Activated T-cell treated with anti-CD3 and anti-CD28 coated beads for 24 hours (primary cell): ENCODE data around the gene NDUFA5.
"Not testable (repeated sequence)": the region's sequence is repeated elsewhere in the genome, so short reads cannot be mapped to it uniquely, and the experiment has no call there.

ENCODE experiments used
- DNase-seq: peaks from one replicate; pipeline ENCODE4 v3.0.0-alpha.2; 2020; ENCODE audit warnings: low read depth

NDUFA5 gene

DNA sequence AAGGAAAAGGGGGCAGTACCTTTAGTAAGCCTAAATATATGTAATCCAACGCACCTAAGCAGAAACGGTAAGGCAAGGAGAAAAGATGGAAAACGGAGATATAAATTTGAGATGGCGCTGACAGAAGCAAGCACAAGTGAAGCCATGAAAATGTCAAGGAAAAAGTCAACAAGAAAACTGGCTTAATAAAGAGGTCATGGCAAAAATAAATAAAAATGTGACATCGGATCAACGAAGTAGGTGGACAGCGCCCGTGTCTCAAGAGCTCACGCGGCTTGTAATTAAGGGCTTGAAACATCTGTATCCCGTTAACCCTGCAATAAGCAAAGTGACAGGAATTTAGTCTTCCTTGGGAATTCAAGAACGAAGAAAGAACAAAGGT is 611 bp downstream of the NDUFA5 start:
- no peak for DNase-seq

DNA sequence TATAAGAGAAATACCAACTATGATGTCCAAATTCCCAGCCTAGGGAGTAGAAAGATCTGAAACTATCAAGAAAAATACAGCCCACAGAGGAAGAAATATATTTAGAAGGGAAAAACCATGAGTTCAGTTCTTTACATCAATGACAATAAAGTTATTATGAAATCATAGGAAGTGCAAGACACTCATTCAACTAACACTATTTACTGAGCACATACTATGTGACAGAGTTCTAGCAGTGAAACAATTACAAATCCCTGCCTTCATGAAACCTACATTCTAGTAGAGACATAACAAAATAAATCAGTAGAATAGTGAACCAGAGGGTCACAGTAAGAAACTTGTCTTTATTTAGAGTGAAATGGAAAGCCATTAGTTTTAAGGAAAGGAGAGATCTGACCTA is 2.1 kb downstream of the NDUFA5 start:
- DNase-seq = no peak

DNA sequence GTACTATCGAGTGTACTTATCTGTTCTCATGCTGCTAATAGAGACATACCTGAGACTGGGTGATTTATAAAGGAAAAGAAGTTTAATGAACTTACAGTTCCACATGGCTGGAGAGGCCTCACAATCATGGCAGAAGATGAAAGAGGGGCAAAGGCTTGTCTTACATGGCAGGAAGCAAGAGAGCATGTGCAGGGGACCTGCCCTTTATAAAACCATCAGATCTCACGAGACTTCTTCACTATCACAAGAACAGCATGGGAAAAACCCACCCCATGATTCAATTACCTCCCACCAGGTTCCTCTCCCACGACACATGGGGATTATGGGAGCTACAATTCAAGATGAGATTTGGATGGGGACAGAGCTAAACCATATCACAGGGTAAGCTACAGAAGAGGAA is 4.5 kb downstream of the NDUFA5 start:
- no peak for DNase-seq

DNA sequence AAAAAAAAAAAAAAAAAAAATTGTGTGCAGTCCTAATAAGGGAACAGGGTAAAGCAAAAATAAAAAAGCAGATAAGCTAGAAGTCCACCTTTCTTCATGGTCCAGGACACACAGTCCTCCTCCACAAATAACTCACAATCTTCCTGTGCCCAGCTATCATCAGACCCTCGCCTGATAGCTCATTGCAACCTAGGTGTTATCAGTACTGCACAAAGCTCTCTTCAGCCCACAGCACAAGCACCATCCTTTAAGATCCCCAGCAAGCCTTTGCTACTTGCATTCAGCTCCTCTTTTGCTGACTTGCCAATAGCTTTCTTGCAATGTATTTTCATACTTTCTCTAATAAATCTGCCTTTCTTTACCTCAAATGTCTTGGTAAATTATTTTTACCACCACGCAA is 5.0 kb downstream of the NDUFA5 start:
- DNase-seq = no peak

DNA sequence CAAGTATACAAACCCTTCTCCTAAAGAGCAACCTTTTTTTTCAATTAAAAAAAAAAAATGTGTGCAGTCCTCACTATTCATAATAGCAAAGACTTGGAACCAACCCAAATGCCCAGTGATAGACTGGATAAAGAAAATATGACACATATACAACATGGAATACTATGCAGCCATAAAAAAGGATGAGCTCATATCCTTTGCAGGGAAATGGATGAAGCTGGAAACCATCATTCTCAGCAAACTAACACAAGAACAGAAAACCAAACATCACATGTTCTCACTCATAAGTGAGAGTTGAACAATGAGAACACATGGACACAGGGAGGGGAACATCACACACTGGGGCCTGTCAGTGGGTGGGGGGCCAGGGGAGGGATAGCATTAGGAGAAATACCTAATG is 5.5 kb downstream of the NDUFA5 start:
- not testable (repeated sequence) for DNase-seq

DNA sequence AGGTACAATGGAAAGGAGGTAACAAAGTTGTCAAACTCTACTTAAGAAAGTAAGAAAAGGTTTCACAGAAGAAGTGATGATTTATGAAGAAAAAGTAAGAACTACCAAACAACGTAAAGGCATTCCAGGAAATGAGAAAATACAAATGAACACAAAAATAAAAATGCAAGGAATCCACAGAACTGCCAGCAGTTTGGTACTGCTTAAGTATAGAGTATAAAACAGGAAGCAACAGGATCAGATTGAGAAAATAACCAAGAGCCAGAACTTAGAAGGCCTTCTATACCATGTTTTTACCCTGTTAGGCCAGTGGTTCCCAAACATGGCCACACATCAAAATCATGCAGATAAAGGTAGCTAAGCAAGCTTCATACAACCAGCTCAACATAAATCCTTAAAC is 9.2 kb downstream of the NDUFA5 start:
- no peak for DNase-seq

DNA sequence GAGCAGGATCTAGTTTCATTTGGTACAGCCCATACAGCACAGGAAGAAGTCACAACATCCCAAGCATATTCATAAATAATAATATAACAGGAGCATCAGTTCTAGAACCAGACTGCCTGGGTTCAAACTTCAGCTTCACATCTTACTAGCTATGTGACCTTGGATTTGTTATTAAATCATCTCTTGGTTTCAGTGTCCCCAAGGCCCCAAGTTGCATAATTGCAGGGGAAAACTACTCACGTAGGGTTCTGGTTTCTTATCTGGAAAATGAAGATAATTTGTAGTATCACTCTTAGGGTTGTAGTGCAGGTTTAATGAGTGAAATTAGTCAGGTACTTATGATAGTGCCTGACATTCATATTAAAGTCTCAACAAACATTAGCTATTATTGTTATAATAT is 17.7 kb downstream of the NDUFA5 start:
- no peak for DNase-seq

DNA sequence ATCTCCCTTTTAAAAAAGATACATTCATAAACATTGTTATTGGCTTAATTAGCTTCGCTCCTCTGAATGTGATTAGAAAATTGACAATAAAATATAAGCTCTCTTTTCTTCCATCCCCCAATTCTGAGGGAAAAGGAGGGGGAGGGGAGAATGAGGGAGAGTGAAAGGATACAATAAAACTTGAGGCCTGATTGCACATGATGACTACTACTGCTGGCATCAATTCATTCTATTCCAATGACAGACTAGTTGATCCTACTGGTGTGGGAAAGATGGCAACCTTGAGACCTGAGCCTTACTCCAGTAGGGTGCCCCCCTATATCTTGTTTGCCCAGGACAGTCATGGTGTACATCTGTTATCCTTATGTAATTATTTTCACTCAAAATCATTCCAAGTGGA is 18.7 kb downstream of the NDUFA5 start:
- DNase-seq = no peak

DNA sequence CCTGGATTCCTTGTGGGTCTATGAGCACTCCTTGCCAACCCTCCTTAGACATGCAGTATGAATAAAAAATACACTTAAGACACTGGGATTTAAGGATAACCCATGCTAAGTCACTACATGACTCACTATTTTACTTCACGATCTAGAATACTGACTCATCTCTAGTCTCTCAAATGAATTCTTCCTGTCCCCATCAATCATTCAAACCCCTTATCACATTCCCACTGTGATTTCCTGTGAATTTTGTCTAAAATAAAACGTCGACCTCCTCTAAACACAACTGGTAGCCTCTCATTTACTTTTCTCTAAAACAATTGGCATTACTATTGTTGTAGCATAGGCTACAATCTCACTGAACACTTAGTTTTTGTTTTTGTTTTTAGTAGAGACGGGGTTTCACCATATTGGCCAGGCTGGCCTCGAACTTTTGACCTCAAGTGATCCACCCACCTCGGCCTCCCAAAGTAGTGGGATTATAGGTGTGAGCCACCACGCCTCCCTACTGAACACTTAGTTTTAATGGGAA is 19.4 kb downstream of the NDUFA5 start:
- DNase-seq = no peak

DNA sequence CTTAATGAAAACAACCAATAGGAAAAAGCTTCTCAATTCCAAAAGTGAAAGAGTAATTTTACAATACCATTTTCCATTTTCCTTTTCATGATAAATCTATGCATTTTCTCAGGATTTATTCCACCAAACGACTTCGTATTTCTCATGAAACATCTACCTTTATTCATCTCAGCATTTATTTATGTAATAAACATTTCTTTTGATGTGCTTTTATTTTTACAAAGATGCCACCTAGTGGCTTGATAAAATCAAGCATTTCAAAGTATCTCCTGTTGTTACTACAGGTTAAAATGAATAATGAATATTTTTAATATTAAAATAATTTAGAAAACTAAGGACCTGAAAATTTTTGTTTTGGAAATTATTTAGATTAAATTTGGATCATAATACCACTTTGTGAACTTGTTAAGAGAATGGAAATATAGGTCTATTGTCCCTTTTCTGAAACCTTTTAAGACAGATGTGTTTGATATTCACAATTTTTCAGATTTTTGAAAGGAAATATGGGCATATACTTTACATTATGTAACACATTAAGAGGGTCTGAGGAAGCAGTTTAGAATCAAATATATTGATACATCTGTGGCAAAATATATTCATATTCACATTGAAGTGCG is 20.5 kb downstream of the NDUFA5 start:
- DNase-seq = no peak

DNA sequence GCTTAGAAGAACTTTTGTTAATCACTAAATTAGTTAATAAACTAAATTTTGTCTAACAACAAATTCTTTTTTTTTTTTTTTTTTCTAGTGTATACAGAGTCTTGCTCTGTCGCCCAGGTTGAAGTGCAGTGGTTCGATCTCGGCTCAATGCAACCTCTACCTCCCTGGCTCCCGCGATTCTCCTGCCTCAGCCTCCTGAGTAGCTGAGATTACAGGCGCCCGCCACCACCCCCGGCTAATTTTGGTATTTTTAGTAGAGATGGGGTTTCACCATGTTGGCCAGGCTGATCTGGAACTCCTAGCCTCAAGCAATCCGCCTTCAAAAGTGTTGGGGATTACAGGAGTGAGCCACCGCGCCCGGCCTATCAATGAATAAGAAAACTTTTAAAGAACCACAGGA is 22.1 kb downstream of the NDUFA5 start:
- DNase-seq = no peak

DNA sequence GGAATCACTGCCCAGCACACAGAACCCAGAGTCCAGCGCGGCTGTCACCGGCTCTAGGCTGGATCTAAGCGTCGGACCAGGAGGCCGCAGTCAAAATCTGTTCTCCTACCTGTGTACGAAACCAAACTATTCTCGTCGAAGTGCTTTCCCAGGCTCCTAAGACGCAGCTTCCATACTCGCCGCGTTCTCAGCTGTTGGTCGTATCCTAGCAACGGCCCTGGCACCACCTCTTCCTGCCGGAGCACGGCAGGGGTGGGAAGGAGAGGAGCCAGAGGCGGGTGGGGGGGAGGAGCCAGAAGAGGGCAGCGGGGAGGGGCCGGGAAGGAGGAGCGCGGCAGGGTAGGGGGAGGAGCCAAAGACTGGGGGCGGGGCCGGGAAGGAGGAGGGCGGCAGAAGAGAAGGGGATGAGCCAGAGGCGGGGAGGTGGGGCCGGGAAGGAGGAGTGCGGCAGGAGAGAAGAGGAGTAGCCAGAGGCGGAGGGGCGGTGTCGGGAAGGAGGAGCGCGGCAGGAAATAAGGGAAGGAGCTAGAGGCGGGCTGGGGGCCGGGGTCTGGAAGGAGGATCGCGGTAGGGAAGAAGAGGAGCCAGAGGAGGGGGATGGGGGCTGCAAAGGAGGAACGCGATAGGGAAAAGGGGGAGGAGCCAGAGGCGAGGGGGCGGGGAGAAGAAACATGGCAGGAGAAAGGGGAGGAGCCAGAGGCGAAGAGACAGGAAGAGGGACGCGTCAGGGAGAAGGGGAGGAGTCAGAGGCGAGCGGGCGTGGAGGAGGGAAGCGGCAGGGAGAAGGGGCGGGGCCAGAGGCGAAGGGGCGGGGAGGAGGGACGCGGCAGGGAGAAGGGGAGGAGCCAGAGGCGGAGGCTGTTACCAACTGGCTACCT is 23.0 kb downstream of the NDUFA5 start, which contains the start of gene IQUB:
TSS of gene IQUB (minus strand) at position 213 of the 878 bp plus-strand sequence. CDS start 22,255 bp downstream, outside the sequence.
- DNase-seq = peak; percentile 95

DNA sequence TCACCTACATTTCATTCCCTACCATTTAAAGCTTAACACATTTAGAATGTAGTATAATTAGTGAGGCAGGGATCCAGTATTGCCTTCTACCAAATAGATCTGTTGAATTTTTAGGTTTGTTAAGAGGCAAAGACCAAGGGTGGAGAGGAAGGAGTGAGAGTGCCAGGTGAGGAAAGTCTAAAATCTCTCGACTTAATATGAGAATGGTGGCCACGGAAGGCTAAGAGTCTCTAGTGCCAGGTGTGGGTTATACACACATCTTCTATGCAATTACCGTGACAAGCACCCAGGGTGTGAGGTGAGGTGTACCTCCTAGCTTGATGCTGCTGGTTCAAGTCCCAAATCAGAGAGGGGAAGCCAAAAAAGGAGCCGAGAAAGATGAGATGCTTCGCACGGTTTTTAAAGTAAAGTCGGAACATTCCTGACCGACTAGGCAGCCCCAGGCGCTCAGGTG is 23.7 kb downstream of the NDUFA5 start:
- DNase-seq = no peak

DNA sequence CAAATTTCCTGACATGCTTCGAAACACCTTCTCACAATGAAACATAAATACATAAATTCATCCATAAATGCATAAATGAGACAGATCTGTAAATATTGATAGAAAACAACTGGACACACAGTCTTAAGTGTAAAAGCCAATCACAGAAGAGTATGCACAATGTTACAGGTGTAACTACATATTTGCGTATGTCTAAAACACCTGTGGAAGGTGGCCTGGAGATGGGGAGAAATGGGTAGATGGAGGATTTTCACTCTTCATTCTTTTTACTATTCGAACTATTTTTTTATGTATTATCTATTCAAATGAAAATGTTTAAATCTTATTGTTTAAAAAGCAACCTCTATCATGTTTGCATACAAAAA is 24.1 kb downstream of the NDUFA5 start:
- DNase-seq = no peak

DNA sequence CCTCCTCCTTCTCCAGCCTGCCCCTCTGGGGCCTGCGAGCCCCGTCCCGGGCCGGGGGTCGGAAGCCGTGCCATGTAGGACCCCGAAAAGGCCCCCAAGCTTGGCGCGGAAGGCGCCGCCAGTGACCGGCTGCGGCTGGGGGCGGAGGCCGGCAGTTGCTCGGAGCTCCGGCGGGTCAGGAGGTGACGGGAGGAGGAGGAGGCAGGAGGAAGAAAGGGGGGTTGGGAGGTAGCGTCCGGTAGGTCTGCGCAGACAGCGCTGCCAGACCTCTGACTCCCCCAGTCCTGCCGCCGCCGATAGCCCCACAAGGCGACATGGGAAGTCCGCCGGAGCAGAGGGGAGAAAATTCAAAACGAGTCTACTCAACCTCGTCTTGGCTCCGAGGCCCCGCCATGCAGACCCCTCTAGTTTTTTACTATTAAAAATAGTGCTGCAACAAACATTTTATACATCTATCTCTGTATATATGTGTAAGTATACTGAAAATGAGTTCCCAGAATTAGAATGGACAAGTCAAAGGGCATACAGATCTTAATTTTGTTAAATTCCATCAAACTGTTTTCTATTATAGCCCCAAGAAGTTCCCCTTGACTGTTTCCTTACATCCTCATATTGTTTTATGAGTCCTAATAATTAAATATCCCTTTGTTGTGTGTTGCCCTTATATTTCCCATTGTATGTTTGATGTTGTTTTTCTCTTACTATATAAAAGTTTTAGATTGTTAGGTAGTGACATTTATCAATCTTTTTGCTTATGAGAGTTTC is 24.6 kb downstream of the NDUFA5 start:
- peak; percentile 15 for DNase-seq

DNA sequence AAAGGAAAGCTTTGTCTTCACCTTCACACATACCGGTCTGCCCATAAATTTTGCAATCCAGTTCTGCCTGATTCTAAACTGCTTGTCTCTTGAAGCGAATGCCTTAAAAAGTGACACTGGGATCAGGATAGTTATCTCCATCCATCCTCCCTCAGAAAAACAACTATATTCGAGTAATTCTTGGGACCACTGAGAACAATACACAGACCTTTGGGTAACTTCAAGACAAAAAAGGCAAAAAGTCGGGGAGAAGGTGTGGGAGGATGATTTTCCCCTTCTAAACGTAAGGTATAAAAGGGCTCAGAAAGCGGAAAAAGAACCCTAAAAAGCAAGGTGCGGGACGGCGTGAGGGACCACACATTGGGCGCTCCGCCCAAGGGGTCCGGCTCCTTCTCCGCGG is 25.3 kb downstream of the NDUFA5 start:
- not testable (repeated sequence) for DNase-seq

DNA sequence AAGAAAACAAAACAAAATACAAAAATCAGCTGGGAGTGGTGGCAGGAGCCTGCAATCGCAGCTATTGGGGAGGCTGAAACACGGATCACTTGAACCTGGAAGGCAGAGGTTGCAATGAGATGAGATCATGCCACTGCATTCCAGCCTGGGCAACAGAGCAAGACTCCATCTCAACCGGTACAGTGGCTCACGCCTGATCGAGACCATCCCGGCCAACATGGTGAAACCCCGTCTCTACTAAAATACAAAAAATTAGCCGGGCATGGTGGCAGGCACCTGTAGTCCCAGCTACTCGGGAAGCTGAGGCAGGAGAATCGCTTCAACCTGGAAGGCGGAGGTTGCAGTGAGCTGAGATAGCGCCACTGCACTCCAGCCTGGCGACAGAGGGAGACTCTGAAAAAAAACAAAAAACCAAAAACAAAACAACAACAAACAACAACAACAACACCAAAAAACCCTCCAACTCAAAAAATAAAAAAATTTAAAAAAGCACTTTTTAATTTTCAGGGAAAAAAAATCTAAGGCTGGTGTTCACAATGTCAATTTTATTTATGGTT is 27.5 kb downstream of the NDUFA5 start:
- DNase-seq = not testable (repeated sequence)

DNA sequence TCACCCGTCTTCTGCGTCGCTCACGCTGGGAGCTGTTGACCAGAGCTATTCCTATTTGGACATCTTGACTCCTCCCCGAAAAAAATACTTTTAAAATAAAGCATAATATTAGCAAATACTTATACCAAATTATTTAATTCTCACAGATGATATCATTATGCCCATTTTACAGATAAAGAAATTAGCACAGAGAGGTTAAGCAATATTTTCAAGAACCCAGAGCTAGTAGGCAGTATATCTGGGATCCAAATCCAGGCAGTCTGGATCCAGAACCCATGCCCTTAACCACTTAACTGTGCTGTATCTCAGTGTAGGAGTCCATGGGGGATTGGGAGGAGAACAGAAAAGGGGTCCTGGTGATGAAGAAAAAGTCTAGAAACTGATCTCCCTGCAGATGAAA is 29.4 kb downstream of the NDUFA5 start:
- DNase-seq = no peak

DNA sequence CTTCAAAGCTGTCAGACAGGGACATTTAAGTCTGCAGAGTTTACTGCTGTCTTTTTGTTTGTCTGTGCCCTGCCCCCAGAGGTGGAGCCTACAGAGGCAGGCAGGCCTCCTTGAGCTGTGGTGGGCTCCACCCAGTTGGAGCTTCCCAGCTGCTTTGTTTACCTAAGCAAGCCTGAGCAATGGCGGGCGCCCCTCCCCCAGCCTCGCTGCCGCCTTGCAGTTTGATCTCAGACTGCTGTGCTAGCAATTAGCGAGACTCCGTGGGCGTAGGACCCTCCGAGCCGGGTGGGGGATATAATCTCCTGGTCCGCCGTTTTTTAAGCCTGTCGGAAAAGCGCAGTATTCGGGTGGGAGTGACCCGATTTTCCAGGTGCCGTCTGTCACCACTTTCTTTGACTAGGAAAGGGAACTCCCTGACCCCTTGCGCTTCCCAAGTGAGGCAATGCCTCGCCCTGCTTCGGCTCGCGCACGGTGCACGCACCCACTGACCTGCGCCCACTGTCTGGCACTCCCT is 29.8 kb downstream of the NDUFA5 start:
- not testable (repeated sequence) for DNase-seq

DNA sequence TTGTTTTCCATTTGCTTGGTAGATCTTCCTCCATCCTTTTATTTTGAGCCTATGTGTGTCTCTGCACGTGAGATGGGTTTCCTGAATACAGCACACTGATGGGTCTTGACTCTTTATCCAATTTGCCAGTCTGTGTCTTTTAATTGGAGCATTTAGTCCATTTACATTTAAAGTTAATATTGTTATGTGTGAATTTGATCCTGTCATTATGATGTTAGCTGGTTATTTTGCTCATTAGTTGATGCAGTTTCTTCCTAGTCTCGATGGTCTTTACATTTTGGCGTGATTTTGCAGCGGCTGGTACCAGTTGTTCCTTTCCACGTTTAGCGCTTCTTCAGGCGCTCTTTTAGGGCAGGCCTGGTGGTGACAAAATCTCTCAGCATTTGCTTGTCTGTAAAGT is 31.1 kb downstream of the NDUFA5 start:
- not testable (repeated sequence) for DNase-seq

DNA sequence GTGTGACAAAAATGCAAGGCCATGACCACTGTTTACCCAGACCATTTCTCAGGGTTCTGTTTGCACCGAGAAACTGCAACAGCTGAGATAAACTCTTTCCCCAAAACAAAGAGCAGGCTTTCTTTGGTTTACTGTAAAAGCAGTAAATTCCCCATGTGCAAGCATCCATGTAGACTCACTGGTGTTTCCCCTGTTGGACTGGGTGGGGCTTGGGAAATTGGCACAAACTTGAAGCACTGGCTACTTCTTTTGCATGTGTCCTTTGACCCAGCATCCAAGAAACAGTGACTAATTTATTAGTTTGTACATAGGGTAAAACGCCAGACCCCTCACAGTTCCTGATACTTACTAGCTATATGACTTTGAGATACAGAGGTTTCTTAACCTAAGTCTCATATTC is 35.6 kb downstream of the NDUFA5 start:
- no peak for DNase-seq

DNA sequence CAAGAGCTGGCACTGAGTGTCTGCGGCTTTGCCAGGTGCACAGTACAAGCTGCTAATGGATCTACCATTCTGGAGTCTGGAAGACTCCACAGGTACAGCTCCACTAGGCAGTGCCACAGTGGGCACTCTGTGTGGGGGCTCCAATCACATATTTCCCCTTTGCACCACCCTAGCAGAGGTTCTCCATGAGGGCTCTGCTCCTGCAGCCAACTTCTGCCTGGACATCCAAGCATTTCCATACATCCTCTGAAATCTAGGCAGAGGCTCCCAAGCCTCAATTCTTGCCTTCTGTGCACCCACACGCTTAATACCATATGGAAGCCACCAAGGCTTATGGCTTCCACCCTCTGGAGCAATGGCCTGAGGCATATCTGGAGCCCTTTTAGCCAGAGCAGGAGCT is 52.4 kb downstream of the NDUFA5 start:
- no peak for DNase-seq
